LoVo (cell line): ENCODE data around the gene CAMTA1.

Experiments
- DNase-seq: peaks from one replicate; pipeline ENCODE4 v3.0.0-alpha.2; 2016; ENCODE audit warnings: low spot score

CAMTA1 gene

GRCh38 chr1:7256526-7256925, 471.3 kb downstream of the CAMTA1 start:
- no peak for DNase-seq

DNA sequence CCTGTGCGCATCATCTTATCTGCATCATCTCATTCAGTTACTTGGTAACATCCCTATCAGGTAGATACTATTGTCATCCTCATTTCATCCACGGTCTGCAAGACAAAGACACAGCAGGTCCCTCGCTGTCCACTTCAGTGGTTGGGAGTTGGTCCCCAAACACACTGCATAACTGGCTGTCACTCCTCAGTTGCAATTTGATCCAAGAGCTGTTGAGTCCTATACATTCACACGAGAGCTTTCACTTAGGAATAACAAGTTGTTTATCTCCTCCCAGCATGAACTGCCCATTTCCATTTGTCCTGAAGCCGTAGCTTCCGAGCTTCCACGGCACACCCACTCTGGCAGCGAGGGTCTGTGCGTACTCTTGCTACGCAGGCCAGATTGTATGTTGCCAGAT, 472.0 kb downstream of the CAMTA1 start:
- DNase-seq: no peak

GRCh38 chr1:7258589-7259135, 473.4 kb downstream of the CAMTA1 start:
- no peak for DNase-seq

GRCh38 chr1:7259955-7260354, 474.7 kb downstream of the CAMTA1 start:
- DNase-seq: no peak

GRCh38 chr1:7261490-7261889, 476.2 kb downstream of the CAMTA1 start:
- no peak for DNase-seq

DNA sequence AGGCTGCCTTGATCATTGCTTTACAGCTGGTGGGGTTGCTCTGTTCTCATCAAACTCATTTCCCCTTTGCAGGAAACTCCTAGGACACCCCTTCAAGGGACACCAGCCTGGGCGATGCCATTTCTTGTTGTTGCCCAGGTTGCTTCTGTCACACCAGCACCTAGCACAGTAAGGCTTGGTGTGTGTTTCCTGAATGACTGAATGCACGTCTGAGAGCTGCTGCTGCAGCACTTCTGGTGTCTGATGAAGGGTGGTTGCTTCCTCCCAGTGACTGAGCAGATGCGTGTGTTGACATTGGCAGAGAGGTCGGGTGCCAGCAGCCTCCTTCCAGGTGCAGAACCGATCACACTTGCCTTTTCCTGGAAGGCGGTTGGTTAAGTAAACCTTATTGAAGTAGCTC, 477.4 kb downstream of the CAMTA1 start:
- DNase-seq: no peak

- DNase-seq: no peak
These were observed 478.0 kb downstream of the CAMTA1 start for GRCh38 chr1:7263021-7263960.

DNA sequence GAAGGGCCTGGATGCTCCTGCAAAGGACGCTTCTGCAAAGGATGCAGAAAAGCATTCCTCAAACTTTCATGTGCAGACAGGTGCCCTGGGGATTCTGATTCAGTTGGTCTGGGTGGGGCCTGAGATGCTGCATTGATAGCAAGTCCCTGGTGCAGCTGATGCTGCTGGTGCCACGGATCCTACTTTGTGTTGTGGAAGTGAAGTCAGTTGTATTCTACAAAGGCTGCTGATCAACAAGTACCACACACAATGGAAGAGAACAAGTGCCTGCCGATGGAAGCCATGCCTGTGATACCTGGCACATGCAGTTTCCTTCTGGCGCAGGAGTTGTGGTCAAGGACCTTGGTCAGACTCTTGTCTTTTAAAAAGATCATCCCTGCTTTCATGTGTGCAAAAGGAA, 478.8 kb downstream of the CAMTA1 start:
- DNase-seq: no peak

GRCh38 chr1:7265771-7266371, 480.6 kb downstream of the CAMTA1 start:
- peak; percentile 92 for DNase-seq

DNA sequence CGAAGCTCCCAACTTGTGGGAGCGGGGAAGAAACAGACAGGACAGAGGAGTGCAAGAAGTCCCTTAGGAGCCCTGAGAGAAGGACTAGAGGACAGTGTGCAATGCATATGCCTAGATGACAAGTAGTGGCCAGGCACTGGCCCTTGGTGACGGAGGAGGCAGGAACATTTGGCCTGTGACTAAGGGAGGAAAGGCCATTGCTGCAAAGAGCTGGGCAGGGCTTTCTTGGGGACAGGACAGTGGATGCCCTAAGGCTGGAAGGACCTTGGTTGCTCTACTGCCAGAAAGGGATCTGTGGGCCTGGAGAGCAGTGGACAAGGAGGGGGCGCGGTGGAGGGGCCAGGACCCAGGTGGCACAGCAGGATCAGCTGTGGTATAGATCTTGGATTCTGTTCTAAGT, 481.3 kb downstream of the CAMTA1 start:
- peak; percentile 14 for DNase-seq

GRCh38 chr1:7267493-7267892, 482.2 kb downstream of the CAMTA1 start:
- DNase-seq: no peak

- no peak for DNase-seq
These were observed 483.7 kb downstream of the CAMTA1 start for GRCh38 chr1:7268983-7269382.

- no peak for DNase-seq
These were observed 484.3 kb downstream of the CAMTA1 start for GRCh38 chr1:7269525-7269924.

GRCh38 chr1:7274256-7274655, 489.0 kb downstream of the CAMTA1 start:
- DNase-seq: no peak

GRCh38 chr1:7278045-7278444, 492.8 kb downstream of the CAMTA1 start:
- DNase-seq: peak; percentile 13

- no peak for DNase-seq
These were observed 493.8 kb downstream of the CAMTA1 start for GRCh38 chr1:7278827-7279765.

GRCh38 chr1:7279769-7280168, 494.5 kb downstream of the CAMTA1 start:
- DNase-seq: no peak

DNA sequence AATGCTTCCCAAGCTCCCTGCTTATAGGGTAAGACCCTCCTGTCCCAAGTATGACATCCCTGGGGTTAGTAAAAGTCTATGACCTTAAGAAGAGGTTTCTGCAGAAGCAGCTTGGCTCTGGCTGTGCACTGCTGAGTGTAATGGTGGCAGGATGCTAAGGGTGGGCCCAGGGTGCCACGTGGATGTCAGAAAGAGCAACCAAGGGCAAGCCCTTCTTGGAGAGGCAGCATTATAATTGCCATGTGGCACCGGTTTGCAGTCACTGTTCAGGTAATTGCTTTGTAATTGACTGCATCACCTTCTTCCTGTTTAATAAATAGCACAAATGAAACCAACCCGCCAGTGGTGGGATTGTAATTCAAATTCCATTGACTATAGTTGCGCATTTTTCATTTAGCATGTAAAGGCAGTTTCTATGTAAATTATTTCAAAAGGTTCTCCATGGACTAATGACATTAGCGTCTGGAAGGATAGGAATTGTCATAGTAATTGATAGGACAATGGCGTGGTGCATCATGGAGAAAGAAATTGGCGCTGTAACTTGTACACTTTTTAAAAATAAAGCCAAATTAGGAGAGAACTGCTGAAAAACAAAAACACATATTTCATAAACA, 495.2 kb downstream of the CAMTA1 start:
- DNase-seq: no peak

DNA sequence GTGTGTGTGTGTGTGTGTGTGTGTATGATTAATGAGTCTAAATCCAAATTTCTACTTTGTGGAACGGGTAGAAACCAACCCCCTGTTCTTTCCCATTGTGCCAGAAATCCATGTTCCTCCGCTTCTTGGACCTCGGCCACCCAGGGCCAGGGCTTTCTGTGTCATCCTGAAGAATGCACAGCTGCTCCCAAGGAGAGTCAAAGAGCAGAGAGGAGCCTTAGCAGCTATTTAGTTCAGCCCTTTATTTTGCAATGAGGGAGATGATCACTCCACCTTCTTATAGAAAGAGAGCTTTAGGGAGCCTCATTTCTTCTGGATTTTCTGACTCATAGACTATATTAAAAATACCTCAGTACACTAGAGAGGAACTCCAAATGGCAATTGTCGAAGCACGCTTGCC, 496.6 kb downstream of the CAMTA1 start:
- no peak for DNase-seq

GRCh38 chr1:7284839-7285435, 499.7 kb downstream of the CAMTA1 start:
- no peak for DNase-seq

DNA sequence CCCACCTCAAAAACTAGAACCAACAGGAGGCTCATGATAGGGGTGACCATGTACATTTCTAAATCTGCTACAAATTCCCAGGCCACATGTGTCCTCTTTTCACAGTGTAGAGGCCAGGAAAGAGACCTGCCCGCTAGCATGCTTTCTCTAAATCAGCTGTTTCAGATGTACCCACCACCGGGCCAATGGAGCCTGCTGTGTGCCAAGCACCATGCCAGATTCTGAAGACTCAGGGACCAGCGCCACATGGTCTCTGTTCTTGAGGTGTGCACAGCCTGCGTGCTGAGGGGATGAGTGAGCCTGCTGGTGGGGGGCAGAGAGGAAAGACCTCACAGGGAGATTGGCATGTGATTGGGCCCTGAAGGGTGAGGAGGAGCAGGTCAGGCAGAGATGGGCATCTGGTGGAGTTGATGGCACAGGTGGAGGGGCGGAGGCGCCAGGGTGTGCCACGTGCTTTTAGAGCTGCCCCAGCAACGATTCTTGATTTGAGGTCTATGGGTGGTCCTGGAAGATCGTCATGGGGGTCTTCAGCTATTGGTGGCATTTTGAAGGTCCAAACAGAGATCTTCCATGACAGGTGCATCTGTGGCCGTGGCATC, 500.7 kb downstream of the CAMTA1 start:
- DNase-seq: no peak
